HUES48 (cell line): ENCODE data around the gene SYS1.

Experiments
- H3K27ac ChIP-seq: one replicate; pipeline ENCODE4 v1.7.0; 2013; ENCODE audit warnings: low read depth, low read length, inconsistent platforms
- H3K27me3 ChIP-seq: 2 replicates; pipeline ENCODE4 v1.6.1; 2013; ENCODE audit warnings: mild to moderate bottlenecking, low read length; ENCODE audit not compliant: control insufficient read depth, insufficient read depth
- H3K36me3 ChIP-seq: 2 replicates; pipeline ENCODE4 v1.6.1; 2013; ENCODE audit warnings: low read length; ENCODE audit not compliant: control insufficient read depth, insufficient read depth
- H3K4me1 ChIP-seq: 2 replicates; pipeline ENCODE4 v1.6.1; 2013; ENCODE audit warnings: mild to moderate bottlenecking, low read length; ENCODE audit not compliant: control insufficient read depth, insufficient read depth
- H3K4me3 ChIP-seq: 2 replicates; pipeline ENCODE4 v1.5.1; 2013; ENCODE audit warnings: mild to moderate bottlenecking, low read depth, low read length
- H3K9ac ChIP-seq: 2 replicates; pipeline ENCODE4 v1.6.1; 2013; ENCODE audit warnings: mild to moderate bottlenecking, low read depth, low read length, moderate library complexity
- H3K9me3 ChIP-seq: 2 replicates; pipeline ENCODE4 v1.6.1; 2013; ENCODE audit warnings: low read length; ENCODE audit not compliant: control insufficient read depth, insufficient read depth

SYS1 gene

GRCh38 chr20:45340236-45340847, 22.6 kb upstream of the SYS1 start:
- Histone ChIP-seq H3K27ac (peak overlapping the region; percentile 98), H3K36me3 (0 out of 2 replicates have a peak, but pooled peaks cover 3% of the 10 kb centered on the region), H3K9ac (no peak overlapping the region)

GRCh38 chr20:45340951-45341350, 22.0 kb upstream of the SYS1 start:
- Histone ChIP-seq H3K4me1 (peaks cover 84% of the 10 kb centered on the region), H3K9ac (no peak overlapping the region), H3K36me3 (0 out of 2 replicates have a peak, but pooled peaks cover 3% of the 10 kb centered on the region)

More at GRCh38 chr20:45340236-45340847, 22.6 kb upstream of the SYS1 start:
- Histone ChIP-seq H3K27me3 (no peaks in the 10 kb centered on the region), H3K9me3 (no peaks in the 10 kb centered on the region), H3K4me3 (peak overlapping the region; percentile 32; the same call in 1 of the 2 replicates), H3K4me1 (peaks cover 78% of the 10 kb centered on the region)

GRCh38 chr20:45341579-45341938, 21.4 kb upstream of the SYS1 start:
- H3K9ac ChIP-seq = peak overlapping the region; percentile 63
- no peaks in the 10 kb centered on the region for H3K27me3 ChIP-seq
- H3K9me3 ChIP-seq = no peaks in the 10 kb centered on the region
- peak overlapping the region; percentile 42 for H3K4me3 ChIP-seq
- H3K36me3 ChIP-seq = 0 out of 2 replicates have a peak, but pooled peaks cover 3% of the 10 kb centered on the region
- peak overlapping the region; percentile 98 for H3K27ac ChIP-seq
- peaks cover 90% of the 10 kb centered on the region for H3K4me1 ChIP-seq

More at GRCh38 chr20:45340951-45341350, 22.0 kb upstream of the SYS1 start:
- Histone ChIP-seq H3K27ac (peak overlapping the region; percentile 98), H3K4me3 (peak overlapping the region; percentile 32), H3K9me3 (no peaks in the 10 kb centered on the region), H3K27me3 (no peaks in the 10 kb centered on the region)

GRCh38 chr20:45341939-45342854, 20.8 kb upstream of the SYS1 start:
- peak overlapping the region; percentile 42 for H3K4me3 ChIP-seq
- H3K9me3 ChIP-seq = no peaks in the 10 kb centered on the region
- peak overlapping the region; percentile 98 for H3K27ac ChIP-seq
- H3K36me3 ChIP-seq = 0 out of 2 replicates have a peak, but pooled peaks cover 3% of the 10 kb centered on the region
- H3K9ac ChIP-seq = peak overlapping the region; percentile 63
- H3K27me3 ChIP-seq = no peaks in the 10 kb centered on the region
- peaks cover 94% of the 10 kb centered on the region for H3K4me1 ChIP-seq

GRCh38 chr20:45342855-45343531, 20.0 kb upstream of the SYS1 start:
- H3K4me3 ChIP-seq = peak overlapping the region; percentile 42
- H3K27me3 ChIP-seq = no peaks in the 10 kb centered on the region
- no peaks in the 10 kb centered on the region for H3K9me3 ChIP-seq
- no peak overlapping the region; the same call in 1 of the 2 replicates for H3K9ac ChIP-seq
- H3K36me3 ChIP-seq = 0 out of 2 replicates have a peak, but pooled peaks cover 3% of the 10 kb centered on the region
- H3K27ac ChIP-seq = peak overlapping the region; percentile 98
- H3K4me1 ChIP-seq = peaks cover 91% of the 10 kb centered on the region

GRCh38 chr20:45343532-45344167, 19.3 kb upstream of the SYS1 start:
- H3K27ac ChIP-seq = peak overlapping the region; percentile 98
- H3K4me3 ChIP-seq = 0 out of 2 replicates have a peak overlapping the region, but pooled peaks have one; percentile 42
- H3K9ac ChIP-seq = no peak overlapping the region
- no peaks in the 10 kb centered on the region for H3K9me3 ChIP-seq
- no peaks in the 10 kb centered on the region for H3K27me3 ChIP-seq
- 0 out of 2 replicates have a peak, but pooled peaks cover 3% of the 10 kb centered on the region for H3K36me3 ChIP-seq
- H3K4me1 ChIP-seq = peaks cover 86% of the 10 kb centered on the region

GRCh38 chr20:45344168-45344860, 18.6 kb upstream of the SYS1 start:
- Histone ChIP-seq H3K4me1 (peaks cover 82% of the 10 kb centered on the region), H3K27ac (peak overlapping the region; percentile 98), H3K9ac (no peak overlapping the region), H3K9me3 (no peaks in the 10 kb centered on the region), H3K27me3 (no peaks in the 10 kb centered on the region), H3K4me3 (no peak overlapping the region; the same call in 1 of the 2 replicates), H3K36me3 (0 out of 2 replicates have a peak, but pooled peaks cover 3% of the 10 kb centered on the region)

GRCh38 chr20:45345104-45345936, 17.6 kb upstream of the SYS1 start:
- Histone ChIP-seq H3K27ac (peak overlapping the region; percentile 55), H3K27me3 (no peaks in the 10 kb centered on the region), H3K9me3 (no peaks in the 10 kb centered on the region), H3K4me3 (0 out of 2 replicates have a peak overlapping the region, but pooled peaks have one; percentile 19), H3K36me3 (no peaks in the 10 kb centered on the region), H3K9ac (no peak overlapping the region), H3K4me1 (peaks cover 75% of the 10 kb centered on the region)

GRCh38 chr20:45346291-45346718, 16.7 kb upstream of the SYS1 start:
- Histone ChIP-seq H3K27ac (no peak overlapping the region), H3K27me3 (no peaks in the 10 kb centered on the region), H3K4me1 (peaks cover 65% of the 10 kb centered on the region), H3K9ac (no peak overlapping the region), H3K4me3 (peak overlapping the region; percentile 88), H3K36me3 (no peaks in the 10 kb centered on the region), H3K9me3 (no peaks in the 10 kb centered on the region)
